HG03095 (cell line): ENCODE measurements around the gene TEKT4.
"Not testable (repeated sequence)": the region's sequence is repeated elsewhere in the genome, so short reads cannot be mapped to it uniquely, and the experiment has no call there.

Source experiments
- ATAC-seq: cut with Tn5 transposase; IDR thresholded peaks from one replicate; pipeline ENCODE4 v1.9.1; 2021; ENCODE audit warnings: moderate library complexity; ENCODE audit not compliant: unreplicated experiment

TEKT4 gene

DNA sequence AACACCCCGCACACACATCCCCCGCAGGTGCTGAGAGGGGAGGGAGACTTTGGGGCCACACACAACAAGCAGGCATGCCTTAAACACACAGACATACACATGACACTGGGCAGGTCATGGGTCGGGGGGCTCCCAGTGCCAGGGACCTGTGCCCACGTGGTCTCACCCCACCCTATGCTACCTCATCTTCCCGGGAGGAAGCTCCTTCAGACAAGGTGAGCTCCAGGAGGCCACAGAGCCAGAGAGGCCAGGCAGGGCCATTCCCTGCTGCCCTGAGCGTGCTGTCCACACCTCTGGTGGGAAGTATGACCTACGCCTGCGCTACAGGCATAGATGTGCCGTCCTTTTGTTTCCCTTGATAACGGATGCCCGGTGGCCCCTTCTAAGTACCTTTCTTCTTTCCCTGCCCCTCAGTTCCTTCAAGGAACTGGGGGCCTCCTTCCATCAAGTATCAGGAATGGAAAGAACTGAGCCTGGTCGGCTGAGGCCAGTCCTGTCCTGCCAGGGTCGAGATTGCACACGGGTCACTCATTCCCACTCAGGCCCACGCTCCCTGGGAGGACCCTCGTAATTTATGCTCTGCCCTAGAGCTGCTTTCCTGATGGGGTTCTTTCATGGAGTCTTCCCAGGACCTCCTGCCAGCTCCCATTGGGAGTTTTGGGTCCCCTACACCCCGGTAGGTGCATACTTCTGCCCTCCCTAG is 4.7 kb downstream of the TEKT4 start:
- no peak for ATAC-seq

- ATAC-seq = no peak
Measured at GRCh38 chr2:94876523-94876863, 5.3 kb downstream of the TEKT4 start.

DNA sequence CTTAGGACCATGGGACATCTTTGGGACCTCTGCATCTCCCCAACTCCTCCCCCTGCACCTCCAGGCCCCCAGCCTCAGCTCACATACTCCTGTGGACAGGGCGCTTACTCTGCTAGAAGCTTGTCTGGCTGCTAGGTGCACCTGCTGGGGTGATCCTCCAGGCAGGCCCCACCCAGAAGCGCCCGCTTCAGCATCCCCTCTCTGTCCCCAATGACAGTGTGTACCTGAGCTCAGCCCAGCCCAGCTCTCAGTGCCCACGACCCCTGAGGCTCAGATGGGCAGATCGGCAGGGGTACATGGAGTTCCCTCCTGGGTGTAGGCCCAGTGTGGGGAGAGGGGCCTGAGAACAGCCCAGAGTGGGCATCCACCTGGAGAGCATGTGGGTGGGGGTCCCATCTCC is 5.9 kb downstream of the TEKT4 start:
- no peak for ATAC-seq

DNA sequence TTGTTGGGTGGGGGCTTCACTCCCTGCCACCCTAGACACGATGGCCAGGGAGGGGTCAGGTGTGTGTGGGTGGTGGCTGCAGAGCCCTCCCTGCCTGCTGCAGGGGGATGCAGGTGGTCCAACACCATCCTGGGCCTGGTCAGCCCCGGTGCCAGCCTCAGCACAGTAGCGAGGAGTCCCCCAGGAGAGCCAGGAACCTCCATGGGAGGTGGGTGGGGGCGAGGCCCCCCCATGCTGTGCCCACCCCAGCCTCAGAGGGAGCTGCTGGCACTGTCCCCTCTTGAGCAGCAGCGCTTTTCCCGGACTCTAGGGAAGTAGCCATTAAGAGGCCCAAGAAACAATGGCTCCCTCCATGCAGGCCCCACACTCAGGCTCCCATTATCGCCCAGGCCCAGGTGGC is 7.3 kb downstream of the TEKT4 start:
- not testable (repeated sequence) for ATAC-seq

DNA sequence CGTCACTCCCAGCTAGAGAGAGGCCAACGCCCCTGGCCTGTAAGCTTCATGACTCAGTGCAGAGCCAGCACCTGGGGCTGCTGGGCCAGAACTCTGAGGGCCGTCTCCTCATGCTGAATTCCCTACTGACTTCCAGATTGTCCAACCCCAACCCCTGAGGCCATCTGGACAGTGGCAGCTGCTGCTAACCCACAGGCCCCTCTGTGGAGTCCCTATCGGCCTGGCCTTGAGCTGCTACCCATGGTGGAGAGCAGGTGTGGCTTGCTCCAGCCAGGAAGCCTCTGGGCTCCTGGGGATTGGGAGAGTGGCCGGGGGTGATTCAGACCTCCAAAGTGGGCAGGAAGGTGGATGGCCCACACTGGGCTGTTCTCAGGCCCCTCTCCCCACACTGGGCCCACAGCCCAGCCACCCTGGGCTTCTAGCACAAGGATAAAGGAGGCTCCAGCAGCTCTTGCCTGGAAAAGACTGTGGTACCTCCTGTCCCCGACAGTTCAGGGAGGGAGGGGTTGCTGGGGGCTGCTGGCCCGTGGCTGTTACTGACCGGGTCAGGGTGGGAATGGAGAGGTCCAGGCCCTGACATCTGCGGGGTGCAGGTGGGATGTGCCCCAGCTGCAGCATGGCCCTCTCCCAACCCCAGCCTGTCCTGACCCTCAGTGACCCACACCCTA is 8.2 kb downstream of the TEKT4 start:
- no peak for ATAC-seq

- no peak for ATAC-seq
Measured at GRCh38 chr2:94879982-94880377, 8.8 kb downstream of the TEKT4 start.

GRCh38 chr2:94880507-94880906 is 9.3 kb downstream of the TEKT4 start:
- ATAC-seq = no peak

- ATAC-seq = no peak
Measured at GRCh38 chr2:94881070-94881469, 9.8 kb downstream of the TEKT4 start.

- ATAC-seq = no peak
Measured at GRCh38 chr2:94890234-94890633, 19.0 kb downstream of the TEKT4 start.

DNA sequence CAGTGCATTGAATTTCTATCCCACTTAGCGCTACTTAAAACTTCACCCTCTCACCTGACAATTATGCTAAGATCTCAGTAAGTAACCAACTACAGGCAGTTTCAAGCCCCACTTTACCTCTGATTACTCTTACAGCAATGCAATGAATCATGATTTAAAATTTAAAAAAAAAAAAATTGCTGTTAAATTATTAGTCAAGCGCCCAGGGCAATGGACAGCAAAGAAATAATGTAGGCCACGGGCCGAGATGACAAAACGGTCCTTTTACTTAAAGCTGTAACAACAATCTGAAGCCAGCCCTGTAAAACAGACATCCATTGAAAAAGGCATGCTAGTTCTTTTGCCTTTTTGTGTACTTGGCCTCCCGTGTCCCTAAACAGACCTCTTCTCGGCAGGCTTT is 24.0 kb downstream of the TEKT4 start:
- ATAC-seq = not testable (repeated sequence)

GRCh38 chr2:94906976-94907375 is 35.7 kb downstream of the TEKT4 start:
- ATAC-seq = not testable (repeated sequence)

DNA sequence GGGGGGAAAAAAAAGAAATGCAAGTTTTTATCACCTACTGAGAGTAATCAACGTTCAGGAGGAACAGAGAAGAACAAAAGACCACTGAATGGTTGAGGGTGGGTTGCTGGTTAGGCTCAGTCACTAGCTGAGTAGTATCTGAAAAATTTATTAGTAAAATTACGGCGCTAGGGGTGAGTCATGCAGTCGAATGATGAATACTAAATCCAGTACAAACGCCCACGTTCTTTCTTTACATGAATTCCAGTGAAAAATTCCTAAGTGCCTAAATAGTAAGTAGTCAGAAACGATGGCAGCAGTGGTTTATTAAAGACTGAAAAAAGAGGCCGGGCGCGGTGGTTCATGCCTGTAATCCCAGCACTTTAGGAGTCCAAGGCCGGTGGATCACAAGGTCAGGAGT is 52.0 kb downstream of the TEKT4 start:
- ATAC-seq = no peak

DNA sequence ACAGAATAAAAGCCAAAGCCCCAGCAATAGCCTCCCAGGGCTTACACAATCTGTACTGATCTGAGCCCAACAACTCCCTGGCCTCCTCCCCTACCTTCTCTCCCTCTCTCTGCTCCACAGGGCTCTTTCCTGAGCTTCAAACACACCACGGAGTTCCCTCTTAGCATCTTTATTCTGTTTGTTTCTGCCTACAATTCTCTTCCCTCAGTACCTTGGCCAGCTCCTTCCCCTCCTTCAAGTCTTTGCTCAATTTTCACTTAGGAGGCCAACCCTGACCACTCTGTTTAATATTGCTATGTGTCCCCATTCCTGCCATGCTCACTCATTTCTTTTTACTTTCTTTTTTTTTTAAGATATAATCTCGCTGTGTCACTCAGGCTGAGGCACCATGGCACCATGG is 53.8 kb downstream of the TEKT4 start:
- not testable (repeated sequence) for ATAC-seq
